ENCODE measurements around the gene SLC41A1. TPM values are rescaled to one million over a fixed set of nuclear protein-coding genes. Genes with fewer than 3 reads are reported as not detected.
A peak's percentile ranks its signal among the peaks of the same experiment; 100 is the strongest.

Gene SLC41A1
- total and polyA plus RNA-seq, 4 experiments from 2014 or later = 9.1 to 26.3 (median 20.2) TPM

DNA sequence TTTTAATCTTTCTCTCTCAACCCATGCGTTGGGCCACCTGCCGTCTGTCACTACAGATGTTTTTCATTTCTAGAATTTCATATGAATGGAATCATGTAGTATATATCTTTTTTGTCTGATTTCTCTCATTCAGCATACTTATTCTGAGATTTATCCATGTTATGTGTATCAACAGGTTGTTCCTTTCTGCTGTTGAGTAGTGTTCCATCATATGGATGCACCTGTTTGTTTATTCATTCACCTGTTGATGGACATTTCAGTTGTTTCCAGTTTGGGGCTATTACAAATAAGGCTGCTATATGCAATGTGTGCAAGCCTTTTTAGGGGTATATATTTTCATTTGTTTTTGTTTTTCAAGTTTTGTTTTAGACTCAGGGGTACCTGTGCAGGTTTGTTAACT lies 9.4 kb upstream of the SLC41A1 start:
- no peaks in the 10 kb centered on the region for H3K27me3 ChIP-seq (ENCODE audit: insufficient read depth, low read length)
- no peak for DNase-seq
- H3K27ac Mint-ChIP-seq = no peak overlapping the region
- intact Hi-C loops (cut with micrococcal nuclease) = no loop called here
- H3K9me3 ChIP-seq (ENCODE audit: control insufficient read depth in 1 of 2, low read length in 2 of 2) = no peaks in the 10 kb centered on the region
- no peak overlapping the region for H3K4me3 Mint-ChIP-seq
- peaks cover 1 to 5% of the 10 kb centered on the region in 2 donors for H3K36me3 Mint-ChIP-seq
- H3K36me3 ChIP-seq (ENCODE audit: insufficient read depth, low read length) = no peaks in the 10 kb centered on the region
- no peaks in the 10 kb centered on the region for H3K9me3 Mint-ChIP-seq
- CTCF ChIA-PET (ENCODE audit: partially characterized antibody) = no interaction called here
- H3K27me3 Mint-ChIP-seq = no peaks in the 10 kb centered on the region
- peaks cover 1 to 24% (median 13%) of the 10 kb centered on the region in 4 donors for H3K4me1 Mint-ChIP-seq
- H3K27ac ChIP-seq (ENCODE audit: low read depth, low read length) = no peak overlapping the region
- H3K4me3 ChIP-seq (ENCODE audit: low read length in 2 of 2) = no peak overlapping the region
- POLR2A ChIA-PET (ENCODE audit: partially characterized antibody) = no interaction called here
- peaks cover 9% of the 10 kb centered on the region for H3K4me1 ChIP-seq (ENCODE audit: insufficient read depth, low read length)

DNA sequence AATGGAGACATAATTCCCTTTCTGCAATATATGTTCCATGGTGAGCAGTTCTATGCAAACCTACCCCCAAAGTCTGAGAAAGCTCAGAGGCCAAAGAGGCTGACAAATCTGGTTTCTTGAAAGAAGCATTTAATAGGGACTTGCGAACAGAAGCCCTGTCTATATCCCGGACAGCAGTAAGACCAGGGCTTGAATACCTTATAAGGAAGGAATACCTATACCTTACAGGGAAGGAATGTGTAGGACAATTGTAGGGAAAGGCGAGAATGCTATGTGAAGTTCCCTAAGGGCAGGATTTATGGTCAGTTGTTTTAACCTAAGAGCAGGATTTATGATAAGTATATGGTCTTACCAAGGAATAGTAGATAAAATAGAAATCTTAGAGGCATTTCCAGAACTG lies 5.0 kb upstream of the SLC41A1 start:
- no peak for DNase-seq
- intact Hi-C loops (cut with micrococcal nuclease) = no loop called here
- Mint-ChIP-seq H3K36me3 (peaks cover 0 to 7% of the 10 kb centered on the region in 2 donors), H3K4me3 (no peak overlapping the region), H3K9me3 (no peaks in the 10 kb centered on the region), H3K4me1 (peaks cover 4 to 25% (median 10%) of the 10 kb centered on the region in 4 donors), H3K27me3 (no peaks in the 10 kb centered on the region), H3K27ac (no peak overlapping the region)
- H3K27me3 ChIP-seq (ENCODE audit: insufficient read depth, low read length) = no peaks in the 10 kb centered on the region
- H3K4me3 ChIP-seq (ENCODE audit: low read length in 2 of 2) = no peak overlapping the region
- ChIA-PET POLR2A (ENCODE audit: partially characterized antibody) (no interaction called here), CTCF (ENCODE audit: partially characterized antibody) (interaction anchor here (1.4 to 2.2 kb wide), 3 partner anchors 11 to 159 kb away, joined by 3 to 5 read pairs (median 4); no protein-coding TSS in a partner anchor)
- no peak overlapping the region for H3K27ac ChIP-seq (ENCODE audit: low read depth, low read length)
- no peaks in the 10 kb centered on the region for H3K36me3 ChIP-seq (ENCODE audit: insufficient read depth, low read length)
- H3K9me3 ChIP-seq (ENCODE audit: control insufficient read depth in 1 of 2, low read length in 2 of 2) = no peaks in the 10 kb centered on the region
- H3K4me1 ChIP-seq (ENCODE audit: insufficient read depth, low read length) = peaks cover 15% of the 10 kb centered on the region

DNA sequence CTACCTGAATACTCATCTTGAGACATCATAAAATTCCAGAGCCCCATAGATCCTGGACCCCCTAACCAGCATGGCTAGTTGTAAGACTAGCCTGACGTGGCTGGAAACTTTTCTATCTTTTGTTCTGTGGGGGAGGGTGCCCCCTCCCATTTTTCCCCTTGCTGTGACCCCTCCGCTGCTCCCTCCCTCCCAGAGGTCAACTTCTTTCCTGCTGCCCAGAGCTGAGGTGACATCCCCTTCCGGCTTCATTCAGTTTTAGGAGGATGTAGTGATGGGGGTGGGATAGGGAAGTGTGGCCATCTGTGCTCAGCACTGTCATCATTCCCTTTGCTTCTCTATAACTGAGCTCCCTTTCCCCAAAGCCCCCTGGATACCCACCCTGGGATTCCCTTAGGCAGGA lies 4.4 kb upstream of the SLC41A1 start:
- Histone ChIP-seq H3K27me3 (ENCODE audit: insufficient read depth, low read length) (no peaks in the 10 kb centered on the region), H3K27ac (ENCODE audit: low read depth, low read length) (no peak overlapping the region), H3K9me3 (ENCODE audit: control insufficient read depth in 1 of 2, low read length in 2 of 2) (no peaks in the 10 kb centered on the region), H3K4me3 (ENCODE audit: low read length in 2 of 2) (no peak overlapping the region), H3K36me3 (ENCODE audit: insufficient read depth, low read length) (no peaks in the 10 kb centered on the region), H3K4me1 (ENCODE audit: insufficient read depth, low read length) (peaks cover 16% of the 10 kb centered on the region)
- Mint-ChIP-seq H3K9me3 (no peaks in the 10 kb centered on the region), H3K36me3 (peaks cover 0 to 8% of the 10 kb centered on the region in 2 donors), H3K4me1 (peaks cover 5 to 24% (median 11%) of the 10 kb centered on the region in 4 donors), H3K27ac (no peak overlapping the region), H3K4me3 (no peak overlapping the region), H3K27me3 (no peaks in the 10 kb centered on the region)
- no peak for DNase-seq
- POLR2A ChIA-PET (ENCODE audit: partially characterized antibody) = interaction anchor here (0.8 to 0.9 kb wide), 2 partner anchors 9 to 35 kb away, joined by 3 read pairs; no protein-coding TSS in a partner anchor
- intact Hi-C loops (cut with micrococcal nuclease) = no loop called here
- CTCF ChIA-PET (ENCODE audit: partially characterized antibody) = interaction anchor here (1.4 to 2.2 kb wide), 3 partner anchors 10 to 160 kb away, joined by 3 to 5 read pairs (median 4); no protein-coding TSS in a partner anchor

DNA sequence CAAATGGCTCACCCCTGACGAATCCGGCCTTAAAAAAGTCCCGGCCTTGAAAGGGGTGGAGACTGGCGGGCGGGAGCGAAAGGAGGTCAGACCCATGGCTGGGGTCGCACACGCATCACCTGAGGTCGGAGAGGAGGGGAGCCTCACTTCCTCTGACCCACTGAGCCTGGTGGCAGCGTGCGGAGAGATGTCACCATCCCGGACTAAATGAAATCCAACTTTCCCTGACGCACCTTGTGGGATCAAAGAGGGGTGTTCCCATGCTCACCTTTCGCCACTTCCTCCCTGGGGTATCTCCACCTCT lies 709 bp upstream of the SLC41A1 start:
- Mint-ChIP-seq H3K4me3 (peak overlapping the region; percentile 89 to 95 (median 94)), H3K27ac (peak overlapping the region; percentile 82 to 93 (median 89)), H3K9me3 (no peaks in the 10 kb centered on the region), H3K4me1 (peaks cover 31 to 60% (median 43%) of the 10 kb centered on the region in 4 donors), H3K27me3 (no peaks in the 10 kb centered on the region), H3K36me3 (peaks cover 8 to 33% of the 10 kb centered on the region in 2 donors)
- no peaks in the 10 kb centered on the region for H3K9me3 ChIP-seq (ENCODE audit: control insufficient read depth in 1 of 2, low read length in 2 of 2)
- POLR2A ChIA-PET (ENCODE audit: partially characterized antibody) = interaction anchor here (0.7 to 2.8 kb wide), 5 partner anchors 36 to 177 kb away, joined by 3 to 10 read pairs (median 4); partner anchors contain the start of genes PM20D1 and RAB29
- H3K27ac ChIP-seq (ENCODE audit: low read depth, low read length) = peak overlapping the region; percentile 69
- CTCF ChIA-PET (ENCODE audit: partially characterized antibody) = no interaction called here
- peaks cover 51% of the 10 kb centered on the region for H3K4me1 ChIP-seq (ENCODE audit: insufficient read depth, low read length)
- H3K27me3 ChIP-seq (ENCODE audit: insufficient read depth, low read length) = no peaks in the 10 kb centered on the region
- no peaks in the 10 kb centered on the region for H3K36me3 ChIP-seq (ENCODE audit: insufficient read depth, low read length)
- H3K4me3 ChIP-seq (ENCODE audit: low read length in 2 of 2) = peak overlapping the region; percentile 71 to 88
- intact Hi-C loops (cut with micrococcal nuclease) = loop anchor here (1.0 kb wide), 4 partner anchors 37 to 181 kb away; partner anchors contain the start of genes ELK4, PM20D1 and RAB29
- peak in 1 of 5 donors; percentile 63 for DNase-seq

- intact Hi-C loops (cut with micrococcal nuclease) = no loop called here
- CTCF ChIA-PET (ENCODE audit: partially characterized antibody) = interaction anchor here (0.8 to 3.1 kb wide), 2 partner anchors 165 kb away, joined by 3 to 9 read pairs; no protein-coding TSS in a partner anchor
- Mint-ChIP-seq H3K27me3 (no peaks in the 10 kb centered on the region), H3K4me1 (peaks cover 38 to 64% (median 54%) of the 10 kb centered on the region in 4 donors), H3K4me3 (peak overlapping the region; percentile 89 to 93 (median 91)), H3K27ac (peak overlapping the region; percentile 82 to 95 (median 93)), H3K9me3 (no peaks in the 10 kb centered on the region), H3K36me3 (peaks cover 9 to 34% of the 10 kb centered on the region in 2 donors)
- DNase-seq = peak in 1 of 5 donors; percentile 19
- POLR2A ChIA-PET (ENCODE audit: partially characterized antibody) = interaction anchor here (1.0 to 4.0 kb wide), 6 partner anchors 8 to 62 kb away, joined by 3 to 23 read pairs (median 6); partner anchors contain the start of genes NUCKS1, PM20D1 and RAB29
- no peaks in the 10 kb centered on the region for H3K36me3 ChIP-seq (ENCODE audit: insufficient read depth, low read length)
- peaks cover 56% of the 10 kb centered on the region for H3K4me1 ChIP-seq (ENCODE audit: insufficient read depth, low read length)
- H3K9me3 ChIP-seq (ENCODE audit: control insufficient read depth in 1 of 2, low read length in 2 of 2) = no peaks in the 10 kb centered on the region
- H3K27me3 ChIP-seq (ENCODE audit: insufficient read depth, low read length) = no peaks in the 10 kb centered on the region
- peak overlapping the region; percentile 69 for H3K27ac ChIP-seq (ENCODE audit: low read depth, low read length)
- H3K4me3 ChIP-seq (ENCODE audit: low read length in 2 of 2) = peak overlapping the region; percentile 63 to 71
Observed at GRCh38 chr1:205812271-205812877, 624 bp downstream of the SLC41A1 start.

DNA sequence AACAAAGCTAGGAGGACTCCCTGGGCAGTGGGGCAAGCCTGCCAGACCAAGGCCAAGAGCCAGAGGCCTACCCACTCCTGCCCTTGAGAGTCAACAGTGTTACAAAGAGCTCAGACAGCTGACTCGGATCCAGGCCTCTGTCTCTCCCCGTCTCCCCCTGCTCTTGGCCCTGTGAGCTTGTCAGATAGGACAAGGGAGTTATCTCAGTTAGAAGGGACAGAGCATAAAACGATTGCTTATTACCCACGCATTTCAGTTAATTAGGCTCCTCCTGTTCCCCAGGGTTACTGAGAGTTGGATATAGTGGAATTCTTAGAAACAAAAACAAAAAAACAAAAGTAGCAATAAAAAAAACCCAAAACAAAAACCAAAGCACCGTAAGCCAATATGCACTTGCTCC lies 1.3 kb downstream of the SLC41A1 start:
- CTCF ChIA-PET (ENCODE audit: partially characterized antibody) = interaction anchor here (1.1 to 3.1 kb wide), 4 partner anchors 38 to 166 kb away, joined by 3 to 9 read pairs (median 4); partner anchors contain the start of gene PM20D1
- peaks cover 12 to 34% of the 10 kb centered on the region in 2 donors for H3K36me3 Mint-ChIP-seq
- peak overlapping the region; percentile 82 to 95 (median 93) for H3K27ac Mint-ChIP-seq
- H3K27me3 ChIP-seq (ENCODE audit: insufficient read depth, low read length) = no peaks in the 10 kb centered on the region
- H3K4me1 Mint-ChIP-seq = peaks cover 45 to 71% (median 61%) of the 10 kb centered on the region in 4 donors
- H3K9me3 ChIP-seq (ENCODE audit: control insufficient read depth in 1 of 2, low read length in 2 of 2) = no peaks in the 10 kb centered on the region
- no peak for DNase-seq
- peak overlapping the region; percentile 89 to 93 (median 91) for H3K4me3 Mint-ChIP-seq
- POLR2A ChIA-PET (ENCODE audit: partially characterized antibody) = interaction anchor here (1.8 to 4.0 kb wide), 3 partner anchors 37 to 62 kb away, joined by 5 to 23 read pairs (median 10); partner anchors contain the start of genes NUCKS1, PM20D1 and RAB29
- H3K27me3 Mint-ChIP-seq = no peaks in the 10 kb centered on the region
- H3K27ac ChIP-seq (ENCODE audit: low read depth, low read length) = peak overlapping the region; percentile 69
- H3K4me3 ChIP-seq (ENCODE audit: low read length in 2 of 2) = peak overlapping the region in 1 of 2 donors; percentile 63
- no peaks in the 10 kb centered on the region for H3K9me3 Mint-ChIP-seq
- intact Hi-C loops (cut with micrococcal nuclease) = no loop called here
- H3K4me1 ChIP-seq (ENCODE audit: insufficient read depth, low read length) = peaks cover 62% of the 10 kb centered on the region
- no peaks in the 10 kb centered on the region for H3K36me3 ChIP-seq (ENCODE audit: insufficient read depth, low read length)
